Activated CD8-positive, alpha-beta T cell treated with anti-CD3 and anti-CD28 coated beads for 36 hours (primary cell): ENCODE data around the gene FECH. TPM values are rescaled to one million over a fixed set of nuclear protein-coding genes. Genes with fewer than 3 reads are reported as not detected.

Experiments used
- ATAC-seq: fragments of 200-7000 bp; cut with Tn5 transposase; one replicate; pipeline ENCODE4 v1.10.0; 2021; ENCODE audit warnings: mild to moderate bottlenecking, moderate library complexity
- CTCF ChIA-PET: fragments of 350-600 bp; sonication (Branson Sonifier 250); formaldehyde crosslinking; loops from one replicate; lab custom pipeline; 2021; ENCODE audit warnings: antibody characterized with exemption; lab: Charles Lee
- POLR2A ChIA-PET: fragments of 350-600 bp; sonication (Branson Sonifier 250); formaldehyde crosslinking; loops from one replicate; lab custom pipeline; 2021; ENCODE audit warnings: antibody characterized with exemption; lab: Charles Lee
- DNase-seq: peaks from one replicate; pipeline ENCODE4 v3.0.0-alpha.2; 2020
- H3K27ac Mint-ChIP-seq: one replicate; pipeline ENCODE4 v1.8.0; 2021; ENCODE audit warnings: mild to moderate bottlenecking, mixed read lengths
- H3K27me3 Mint-ChIP-seq: one replicate; pipeline ENCODE4 v1.8.0; 2021; ENCODE audit warnings: mixed read lengths
- H3K36me3 Mint-ChIP-seq: one replicate; pipeline ENCODE4 v1.8.0; 2021; ENCODE audit warnings: low read depth, mixed read lengths
- H3K4me1 Mint-ChIP-seq: one replicate; pipeline ENCODE4 v1.8.0; 2021; ENCODE audit warnings: low read depth, mixed read lengths
- H3K4me3 Mint-ChIP-seq: one replicate; pipeline ENCODE4 v1.8.0; 2021; ENCODE audit warnings: mild to moderate bottlenecking, moderate library complexity, mixed read lengths
- H3K9me3 Mint-ChIP-seq: one replicate; pipeline ENCODE4 v1.8.0; 2021; ENCODE audit warnings: mixed read lengths
- CTCF ChIP-seq: fragments of 200-600 bp; IDR thresholded peaks from one replicate; pipeline ENCODE4 v1.8.0; 2022; ENCODE audit warnings: antibody characterized with exemption, mild to moderate bottlenecking
- intact Hi-C: fragments of 100-400 bp; cut with micrococcal nuclease; formaldehyde crosslinking; loops from one replicate; pipeline ENCODE4 v1.10.0; 2022
- total RNA-seq, 2 experiments: library from RNA; stranded (reverse); gene quantifications; one replicate each; pipeline ENCODE4 v1.2.3, GENCODE V29; 2021

The FECH gene
- total RNA-seq, 2 experiments from 2014 or later: 25.5 to 28.8 TPM

GRCh38 chr18:57543560-57543959 is 42.9 kb downstream of the FECH start:
- POLR2A ChIA-PET: no interaction called here
- ATAC-seq: no peak
- Mint-ChIP-seq H3K9me3 (no peaks in the 10 kb centered on the region), H3K36me3 (no peaks in the 10 kb centered on the region), H3K4me1 (peaks cover 13% of the 10 kb centered on the region), H3K27me3 (no peaks in the 10 kb centered on the region), H3K27ac (no peak overlapping the region), H3K4me3 (no peak overlapping the region)
- CTCF ChIA-PET: interaction anchor here (1.3 to 3.4 kb wide), 2 partner anchors 15 to 18 kb away, joined by 5 to 12 read pairs; no protein-coding TSS in a partner anchor
- no peak for TF ChIP-seq CTCF
- intact Hi-C loops: no loop called here
- DNase-seq: no peak

GRCh38 chr18:57542812-57543427 is 43.6 kb downstream of the FECH start:
- ChIA-PET POLR2A (no interaction called here), CTCF (interaction anchor here (1.3 to 1.6 kb wide), 2 partner anchors 15 to 20 kb away, joined by 4 to 5 read pairs; no protein-coding TSS in a partner anchor)
- DNase-seq (no peak), ATAC-seq (no peak)
- H3K4me1 Mint-ChIP-seq: peaks cover 13% of the 10 kb centered on the region
- no peaks in the 10 kb centered on the region for H3K27me3 Mint-ChIP-seq
- no peaks in the 10 kb centered on the region for H3K36me3 Mint-ChIP-seq
- no peaks in the 10 kb centered on the region for H3K9me3 Mint-ChIP-seq
- H3K4me3 Mint-ChIP-seq: no peak overlapping the region
- no peak overlapping the region for H3K27ac Mint-ChIP-seq
- intact Hi-C loops: no loop called here
- TF ChIP-seq CTCF: no peak

- CTCF ChIA-PET: interaction anchor here (1.3 to 1.6 kb wide), 2 partner anchors 16 to 20 kb away, joined by 4 to 5 read pairs; no protein-coding TSS in a partner anchor
- TF ChIP-seq CTCF: no peak
- no peak overlapping the region for H3K4me3 Mint-ChIP-seq
- intact Hi-C loops: no loop called here
- no peak for ATAC-seq
- H3K36me3 Mint-ChIP-seq: no peaks in the 10 kb centered on the region
- H3K4me1 Mint-ChIP-seq: peaks cover 13% of the 10 kb centered on the region
- no peak overlapping the region for H3K27ac Mint-ChIP-seq
- POLR2A ChIA-PET: no interaction called here
- no peaks in the 10 kb centered on the region for H3K27me3 Mint-ChIP-seq
- H3K9me3 Mint-ChIP-seq: no peaks in the 10 kb centered on the region
- DNase-seq: no peak
Measured at GRCh38 chr18:57542126-57542525, 44.4 kb downstream of the FECH start.

- DNase-seq: no peak
- H3K4me1 Mint-ChIP-seq: no peaks in the 10 kb centered on the region
- H3K27ac Mint-ChIP-seq: no peak overlapping the region
- H3K4me3 Mint-ChIP-seq: no peak overlapping the region
- ATAC-seq: no peak
- POLR2A ChIA-PET: no interaction called here
- H3K36me3 Mint-ChIP-seq: no peaks in the 10 kb centered on the region
- no peak for TF ChIP-seq CTCF
- intact Hi-C loops: no loop called here
- CTCF ChIA-PET: interaction anchor here (1.0 kb wide), 1 partner anchor 22 kb away, joined by 3 read pairs; no protein-coding TSS in a partner anchor
- H3K9me3 Mint-ChIP-seq: no peaks in the 10 kb centered on the region
- no peaks in the 10 kb centered on the region for H3K27me3 Mint-ChIP-seq
Measured at GRCh38 chr18:57539702-57540101, 46.8 kb downstream of the FECH start.

GRCh38 chr18:57538614-57539013 is 47.9 kb downstream of the FECH start:
- no peaks in the 10 kb centered on the region for H3K27me3 Mint-ChIP-seq
- H3K9me3 Mint-ChIP-seq: no peaks in the 10 kb centered on the region
- intact Hi-C loops: no loop called here
- no peak for TF ChIP-seq CTCF
- ChIA-PET POLR2A (no interaction called here), CTCF (no interaction called here)
- H3K4me1 Mint-ChIP-seq: no peaks in the 10 kb centered on the region
- DNase-seq (no peak), ATAC-seq (no peak)
- H3K4me3 Mint-ChIP-seq: no peak overlapping the region
- H3K27ac Mint-ChIP-seq: no peak overlapping the region
- no peaks in the 10 kb centered on the region for H3K36me3 Mint-ChIP-seq
